Measurements from ENCODE around the gene HSPA14. TPM values are rescaled to one million over a fixed set of nuclear protein-coding genes. Genes with fewer than 3 reads are reported as not detected.
"Not testable (repeated sequence)": the region's sequence is repeated elsewhere in the genome, so short reads cannot be mapped to it uniquely, and the experiment has no call there.

The HSPA14 gene
- total RNA-seq, 1 donor from 2014 or later, result 41.8 TPM

- no peak overlapping the region for H3K27ac Mint-ChIP-seq
- no peaks in the 10 kb centered on the region for H3K27me3 ChIP-seq
- TF ChIP-seq EZH2phosphoT487 (IDR thresholded peaks at IDR 0.05) (no peak), EZH2 (IDR thresholded peaks at IDR 0.05) (no peak), CTCF (IDR thresholded peaks at IDR 0.05) (no peak)
- H3K27me3 Mint-ChIP-seq (ENCODE audit: insufficient read depth, low read depth), result no peaks in the 10 kb centered on the region
- no peak overlapping the region for H3K4me3 ChIP-seq
- no peaks in the 10 kb centered on the region for H3K79me2 ChIP-seq (ENCODE audit: low read depth)
- H2AFZ ChIP-seq (replicated peaks), result no peak overlapping the region
- H3K36me3 Mint-ChIP-seq, result peaks cover 14% of the 10 kb centered on the region
- no peak overlapping the region for H3K9ac ChIP-seq
- H3F3A ChIP-seq (ENCODE audit: low read depth), result no peaks in the 10 kb centered on the region
- peaks cover 11% of the 10 kb centered on the region for H3K4me1 ChIP-seq
- H3K4me1 Mint-ChIP-seq, result peaks cover 14% of the 10 kb centered on the region
- no peak overlapping the region for H3K27ac ChIP-seq
- no peaks in the 10 kb centered on the region for H3K36me3 ChIP-seq
- H4K20me1 ChIP-seq (ENCODE audit: low read depth), result peaks cover 4% of the 10 kb centered on the region
- no peaks in the 10 kb centered on the region for H3K9me3 ChIP-seq (ENCODE audit: low read depth)
- no peaks in the 10 kb centered on the region for H3K9me3 Mint-ChIP-seq
- no peak overlapping the region for H3K4me2 ChIP-seq
- no peak overlapping the region for H3K4me3 Mint-ChIP-seq
- DNase-seq (ENCODE audit: low spot score), result no peak
These were observed 21.7 kb downstream of the HSPA14 start for GRCh38 chr10:14859775-14860174.

GRCh38 chr10:14860791-14861190 lies 22.7 kb downstream of the HSPA14 start:
- H3K27ac ChIP-seq, result no peak overlapping the region

GRCh38 chr10:14864466-14864865 lies 26.4 kb downstream of the HSPA14 start:
- H3K4me1 Mint-ChIP-seq; H3K27ac ChIP-seq; DNase-seq (ENCODE audit: low spot score); H3K9me3 Mint-ChIP-seq; H3K9ac ChIP-seq; H3K4me1 ChIP-seq; H3K4me3 Mint-ChIP-seq; H4K20me1 ChIP-seq (ENCODE audit: low read depth); H3F3A ChIP-seq (ENCODE audit: low read depth); H3K27ac Mint-ChIP-seq; H3K27me3 Mint-ChIP-seq (ENCODE audit: insufficient read depth, low read depth); H3K4me3 ChIP-seq; H3K9me3 ChIP-seq (ENCODE audit: low read depth); H2AFZ ChIP-seq (replicated peaks); H3K4me2 ChIP-seq; H3K79me2 ChIP-seq (ENCODE audit: low read depth); H3K27me3 ChIP-seq: not testable (repeated sequence)
- peaks cover 19% of the 10 kb centered on the region for H3K36me3 ChIP-seq
- H3K36me3 Mint-ChIP-seq, result peaks cover 25% of the 10 kb centered on the region

More at GRCh38 chr10:14860791-14861190, 22.7 kb downstream of the HSPA14 start:
- DNase-seq (ENCODE audit: low spot score), result no peak
- Mint-ChIP-seq H3K27me3 (ENCODE audit: insufficient read depth, low read depth) (no peaks in the 10 kb centered on the region), H3K4me1 (peaks cover 14% of the 10 kb centered on the region), H3K36me3 (peaks cover 18% of the 10 kb centered on the region), H3K9me3 (no peaks in the 10 kb centered on the region), H3K27ac (no peak overlapping the region), H3K4me3 (no peak overlapping the region)
- no peaks in the 10 kb centered on the region for H3K9me3 ChIP-seq (ENCODE audit: low read depth)
- H3K4me2 ChIP-seq, result no peak overlapping the region
- no peaks in the 10 kb centered on the region for H3K27me3 ChIP-seq
- H3F3A ChIP-seq (ENCODE audit: low read depth), result no peaks in the 10 kb centered on the region
- no peak overlapping the region for H3K9ac ChIP-seq
- no peaks in the 10 kb centered on the region for H3K36me3 ChIP-seq
- H3K4me3 ChIP-seq, result no peak overlapping the region
- TF ChIP-seq EZH2 (IDR thresholded peaks at IDR 0.05) (no peak), EZH2phosphoT487 (IDR thresholded peaks at IDR 0.05) (no peak), CTCF (IDR thresholded peaks at IDR 0.05) (no peak)
- H3K79me2 ChIP-seq (ENCODE audit: low read depth), result no peaks in the 10 kb centered on the region
- H3K4me1 ChIP-seq, result peaks cover 11% of the 10 kb centered on the region
- peaks cover 4% of the 10 kb centered on the region for H4K20me1 ChIP-seq (ENCODE audit: low read depth)
- H2AFZ ChIP-seq (replicated peaks), result no peak overlapping the region

GRCh38 chr10:14864871-14865270 lies 26.8 kb downstream of the HSPA14 start:
- H3K27ac ChIP-seq; H3K4me1 Mint-ChIP-seq; H3K9ac ChIP-seq; H3K4me3 Mint-ChIP-seq; H3K27me3 ChIP-seq; H3K9me3 ChIP-seq (ENCODE audit: low read depth); H3K79me2 ChIP-seq (ENCODE audit: low read depth); H2AFZ ChIP-seq (replicated peaks); H3F3A ChIP-seq (ENCODE audit: low read depth); H3K9me3 Mint-ChIP-seq; H3K4me2 ChIP-seq; H4K20me1 ChIP-seq (ENCODE audit: low read depth); H3K27me3 Mint-ChIP-seq (ENCODE audit: insufficient read depth, low read depth); H3K4me1 ChIP-seq; DNase-seq (ENCODE audit: low spot score); H3K27ac Mint-ChIP-seq; H3K4me3 ChIP-seq: not testable (repeated sequence)
- H3K36me3 ChIP-seq, result peaks cover 23% of the 10 kb centered on the region
- H3K36me3 Mint-ChIP-seq, result peaks cover 28% of the 10 kb centered on the region

Measured in neural progenitor cell (in vitro differentiated cells).